Hematopoietic multipotent progenitor cell (in vitro differentiated cells): ENCODE data around the gene MRPS34. TPM values are rescaled to one million over a fixed set of nuclear protein-coding genes. Genes with fewer than 3 reads are reported as not detected.

Experiments
- DNase-seq, 3 donors: peaks; one replicate each; pipeline ENCODE4 v3.0.0-alpha.2; 2011 to 2015; ENCODE audit warnings: low read depth in 2 of 3, low spot score in 2 of 3
- total RNA-seq: library from RNA; depleted of rRNA; stranded (reverse); fragments of >200 nt; gene quantifications from one replicate; pipeline ENCODE4 v1.2.3, GENCODE V29; 2012

The MRPS34 gene
- total RNA-seq, 1 donor = 80.8 TPM

- DNase-seq = no peak
Observed at GRCh38 chr16:1794908-1795666, 22.2 kb upstream of the MRPS34 start.

GRCh38 chr16:1794221-1794871 lies 21.4 kb upstream of the MRPS34 start:
- no peak for DNase-seq

GRCh38 chr16:1793578-1794220 lies 20.8 kb upstream of the MRPS34 start, which contains the start of gene IGFALS:
Gene IGFALS (minus strand): TSS chr16:1793705. CDS start chr16:1793652, 53 bp downstream.
- no peak for DNase-seq

- no peak for DNase-seq
Observed at GRCh38 chr16:1792836-1793577, 20.1 kb upstream of the MRPS34 start.

GRCh38 chr16:1791943-1792812 lies 19.2 kb upstream of the MRPS34 start:
- no peak for DNase-seq

GRCh38 chr16:1791256-1791942 lies 18.5 kb upstream of the MRPS34 start:
- DNase-seq = no peak

- no peak for DNase-seq
Observed at GRCh38 chr16:1790611-1791255, 17.8 kb upstream of the MRPS34 start.

GRCh38 chr16:1790261-1790610 lies 17.3 kb upstream of the MRPS34 start:
- no peak for DNase-seq

- DNase-seq = no peak
Observed at GRCh38 chr16:1789643-1790045, 16.7 kb upstream of the MRPS34 start.

GRCh38 chr16:1788708-1789100 lies 15.8 kb upstream of the MRPS34 start:
- no peak for DNase-seq

- no peak for DNase-seq
Observed at GRCh38 chr16:1788095-1788707, 15.3 kb upstream of the MRPS34 start.

- no peak for DNase-seq
Observed at GRCh38 chr16:1787322-1788094, 14.6 kb upstream of the MRPS34 start.

GRCh38 chr16:1787056-1787321 lies 14.1 kb upstream of the MRPS34 start:
- DNase-seq = no peak

- no peak for DNase-seq
Observed at GRCh38 chr16:1786242-1787055, 13.5 kb upstream of the MRPS34 start.

GRCh38 chr16:1785846-1786170 lies 12.9 kb upstream of the MRPS34 start:
- DNase-seq = no peak

- DNase-seq = no peak
Observed at GRCh38 chr16:1784977-1785845, 12.3 kb upstream of the MRPS34 start.
